Measurements from ENCODE around the gene TEKT2. TPM values are rescaled to one million over a fixed set of nuclear protein-coding genes. Genes with fewer than 3 reads are reported as not detected.

Gene TEKT2
- total and polyA plus RNA-seq, 2 of the 4 experiments (the other 2 are of a cell fraction) = 0.18 TPM; not detected in 1

GRCh38 chr1:36098650-36099365 lies 14.9 kb downstream of the TEKT2 start:
- no peak overlapping the region for H3K27ac ChIP-seq (ENCODE audit: insufficient read depth, low read length)
- TF ChIP-seq CEBPB (IDR thresholded peaks at IDR 0.05; ENCODE audit: low read depth, low read length) = no peak
- TF ChIP-seq SMC3 (IDR thresholded peaks at IDR 0.05; ENCODE audit: low read depth, low read length) = no peak
- TF ChIP-seq MAZ (IDR thresholded peaks at IDR 0.05; ENCODE audit: borderline replicate concordance, low read depth, low read length) = no peak
- no peak for TF ChIP-seq POLR2A (IDR thresholded peaks at IDR 0.05; ENCODE audit: low read depth, low read length)
- TF ChIP-seq CHD1 (IDR thresholded peaks at IDR 0.05; ENCODE audit: low read depth, low read length) = no peak
- TF ChIP-seq FOS (IDR thresholded peaks at IDR 0.05; ENCODE audit: low read depth, low read length) = no peak
- TF ChIP-seq NFE2L2 (IDR thresholded peaks at IDR 0.05; ENCODE audit: low read depth, low read length) = no peak
- no peak for TF ChIP-seq BHLHE40 (IDR thresholded peaks at IDR 0.05; ENCODE audit: low read depth, low read length)
- no peak for TF ChIP-seq MAFK (IDR thresholded peaks at IDR 0.05; ENCODE audit: low read depth, low read length)
- no peak for TF ChIP-seq RAD21 (IDR thresholded peaks at IDR 0.05; ENCODE audit: low read length)
- no peak for TF ChIP-seq MXI1 (IDR thresholded peaks at IDR 0.05; ENCODE audit: borderline replicate concordance, low read depth, low read length)
- no peak for TF ChIP-seq RCOR1 (IDR thresholded peaks at IDR 0.05; ENCODE audit: insufficient replicate concordance, low read length)
- no peak for TF ChIP-seq ELK1 (IDR thresholded peaks at IDR 0.05; ENCODE audit: borderline replicate concordance, low read depth, low read length)
- no peak for TF ChIP-seq RFX5 (IDR thresholded peaks at IDR 0.05; ENCODE audit: low read depth, low read length)
- TF ChIP-seq CTCF (conservative IDR thresholded peaks at IDR 0.05; ENCODE audit: low read depth, low read length) = no peak

More at GRCh38 chr1:36098650-36099365, 14.9 kb downstream of the TEKT2 start:
- Histone ChIP-seq H2BK5ac (ENCODE audit: low read depth, low read length, poor library complexity, severe bottlenecking) (no peak overlapping the region), H4K5ac (ENCODE audit: low read depth, low read length) (no peak overlapping the region), H4K8ac (ENCODE audit: low read depth in 2 of 2, low read length in 2 of 2) (no peak overlapping the region), H3K36me3 (ENCODE audit: control insufficient read depth, insufficient read depth, low read length) (peaks cover 12% of the 10 kb centered on the region; the same call in 1 of the 2 replicates), H3K4me3 (ENCODE audit: insufficient read depth, low read depth, low read length) (no peak overlapping the region), H3K4ac (ENCODE audit: low read depth, low read length) (no peak overlapping the region), H2BK120ac (ENCODE audit: low read depth, low read length) (no peak overlapping the region), H3K9ac (ENCODE audit: low read depth, low read length) (no peak overlapping the region), H2AK5ac (ENCODE audit: low read depth, low read length) (no peak overlapping the region), H3K56ac (ENCODE audit: extremely low read depth, insufficient read depth, low read length) (no peak overlapping the region), H3K9me1 (ENCODE audit: insufficient read depth, low read length) (no peaks in the 10 kb centered on the region), H3K27me3 (ENCODE audit: control insufficient read depth, insufficient read depth, low read length) (no peaks in the 10 kb centered on the region), H2BK15ac (ENCODE audit: low read depth, low read length) (no peak overlapping the region), H3K23ac (ENCODE audit: low read depth, low read length) (no peak overlapping the region), H3K4me2 (ENCODE audit: low read depth, low read length) (no peak overlapping the region), H2AK9ac (replicated peaks; ENCODE audit: low read depth, low read length, poor library complexity) (no peak overlapping the region), H3K18ac (ENCODE audit: low read depth, low read length) (no peak overlapping the region), H3K4me1 (ENCODE audit: control insufficient read depth, insufficient read depth, low read length) (no peaks in the 10 kb centered on the region), H2BK20ac (ENCODE audit: low read depth, low read length) (no peak overlapping the region), H4K20me1 (ENCODE audit: insufficient read depth, low read length) (no peaks in the 10 kb centered on the region), H3K14ac (replicated peaks; ENCODE audit: low read depth, low read length) (no peak overlapping the region), H3K9me3 (ENCODE audit: control insufficient read depth, insufficient read depth, low read length) (no peaks in the 10 kb centered on the region), H4K91ac (ENCODE audit: insufficient read depth, low read depth, low read length) (no peak overlapping the region), H3K79me1 (ENCODE audit: low read depth in 1 of 2, low read length in 2 of 2) (no peaks in the 10 kb centered on the region), H2AFZ (replicated peaks; ENCODE audit: low read length, poor library complexity) (peak overlapping the region; percentile 85)
- no TSS peak for BruUV-seq (replicated peaks)
- intact Hi-C loops (cut with micrococcal nuclease) (loop anchor here (1.0 kb wide), 5 partner anchors 35 to 322 kb away; no protein-coding TSS in a partner anchor), in situ Hi-C loops (cut with MboI; ENCODE audit: low sequenced_read_pairs) (no loop called here), dilution Hi-C loops (cut with HindIII; ENCODE audit: low sequenced_read_pairs, unreplicated experiment) (no loop called here)
- DNase-seq (no peak), ATAC-seq (ENCODE audit: low read depth) (no peak)
- CTCF ChIA-PET = interaction anchor here (0.6 to 1.7 kb wide), 2 partner anchors 36 to 113 kb away, joined by 4 to 11 read pairs; no protein-coding TSS in a partner anchor
- WGBS, 2 experiments (ENCODE audit: extremely low coverage in 2 of 2, insufficient read length in 1 of 2) = 91% methylated on average over 6 of the region's 13 CpGs; no CpG with 5 or more reads in 1 of the 2 experiments
- POLR2A ChIA-PET (ENCODE audit: unreplicated experiment) = no interaction called here

All from IMR-90 (cell line).